GM12878 (cell line): Measurements from ENCODE around the gene TMEM63C. TPM values are rescaled to one million over a fixed set of nuclear protein-coding genes. Genes with fewer than 3 reads are reported as not detected.

Source experiments
- ATAC-seq: fragments of 200-7000 bp; cut with Tn5 transposase; 3 replicates; pipeline ENCODE4 v1.9.1; 2020; ENCODE audit warnings: mild to moderate bottlenecking, moderate library complexity
- BruUV-seq: library from RNA; stranded (reverse); fragments of 400-500 nt; replicated peaks from 2 replicates; lab custom pipeline; 2021; lab: Mats Ljungman, UMichigan
- CTCF ChIA-PET: fragments of 300-600 bp; sonication (Branson Sonifier 250); formaldehyde crosslinking; extraction: SDS; loops from one replicate; lab custom pipeline; 2021; ENCODE audit warnings: inconsistent platforms; lab: Yijun Ruan, JAX
- POLR2A ChIA-PET: fragments of 350-600 bp; formaldehyde crosslinking; extraction: SDS; loops from one replicate; lab custom pipeline; 2021; ENCODE audit warnings: inconsistent platforms; lab: Charles Lee
- RAD21 ChIA-PET: fragments of 300-600 bp; sonication (Branson Sonifier 250); formaldehyde crosslinking; loops from one replicate; lab custom pipeline; 2023; ENCODE audit warnings: antibody characterized with exemption; ENCODE audit not compliant: unreplicated experiment; lab: Charles Lee
- SMC1A ChIA-PET: fragments of 300-600 bp; sonication (Branson Sonifier 250); formaldehyde crosslinking; loops from one replicate; lab custom pipeline; 2023; ENCODE audit not compliant: unreplicated experiment, uncharacterized antibody; lab: Charles Lee
- DNase-seq: peaks from one replicate; pipeline ENCODE4 v3.0.0-alpha.2; 2011; ENCODE audit warnings: low read depth, low spot score
- FAIRE-seq: peaks from 3 replicates; lab custom pipeline; 2011; peaks lifted over from hg19 to GRCh38; lab: Jason Lieb, UNC
- H2AFZ ChIP-seq: 2 replicates; pipeline ENCODE4 v1.6.0; 2011; ENCODE audit warnings: low read depth, low read length, control low read depth; ENCODE audit not compliant: control insufficient read depth
- H3K27ac ChIP-seq: 2 replicates; pipeline ENCODE4 v1.5.1; 2011; ENCODE audit warnings: control low read depth; ENCODE audit not compliant: control insufficient read depth, insufficient read depth
- H3K27me3 ChIP-seq, 2 experiments: replicated peaks in 1 of 2; 2 replicates each; pipeline versions ENCODE4 v1.6.0 to v1.6.1; 2011; ENCODE audit warnings: low read length in 1 of 2; ENCODE audit not compliant: control insufficient read depth in 2 of 2, insufficient read depth in 2 of 2
- H3K36me3 ChIP-seq, 2 experiments: 2 replicates each; pipeline ENCODE4 v1.5.1; 2011; ENCODE audit warnings: low read length in 1 of 2; ENCODE audit not compliant: control insufficient read depth in 2 of 2, insufficient read depth in 2 of 2
- H3K4me1 ChIP-seq: 2 replicates; pipeline ENCODE4 v1.6.1; 2011; ENCODE audit warnings: mild to moderate bottlenecking, low read length, moderate library complexity, mixed read lengths; ENCODE audit not compliant: control insufficient read depth, insufficient read depth
- H3K4me2 ChIP-seq: 2 replicates; pipeline ENCODE4 v1.6.0; 2011; ENCODE audit warnings: control low read depth; ENCODE audit not compliant: control insufficient read depth, insufficient read depth
- H3K4me3 ChIP-seq: fragments of 200-600 bp; sonication (generic); 2 replicates; pipeline ENCODE4 v1.5.1; 2016
- H3K79me2 ChIP-seq: 2 replicates; pipeline ENCODE4 v1.6.0; 2011; ENCODE audit warnings: low read length; ENCODE audit not compliant: control insufficient read depth, insufficient read depth
- H3K9ac ChIP-seq: 2 replicates; pipeline ENCODE4 v1.8.0; 2011; ENCODE audit warnings: low read length, control low read depth, mixed read lengths; ENCODE audit not compliant: control insufficient read depth, insufficient read depth
- H3K9me3 ChIP-seq: replicated peaks from 3 replicates; pipeline ENCODE4 v1.5.1; 2011; ENCODE audit warnings: mild to moderate bottlenecking, low read length; ENCODE audit not compliant: control insufficient read depth, insufficient read depth
- H4K20me1 ChIP-seq: 2 replicates; pipeline ENCODE4 v1.6.0; 2011; ENCODE audit not compliant: control insufficient read depth, insufficient read depth
- ATF7 ChIP-seq: fragments of 450-650 bp; IDR thresholded peaks from 2 replicates; pipeline ENCODE4 v1.6.1; 2016; ENCODE audit warnings: low read depth, mild to moderate bottlenecking
- EP300 ChIP-seq, 2 experiments: fragments of 150-350 bp in 1 of 2; IDR thresholded peaks; 2 replicates each; pipeline ENCODE4 v1.6.1; 2011 to 2012; ENCODE audit warnings: low read depth in 2 of 2, low read length in 2 of 2, borderline replicate concordance in 1 of 2, improper control_type of control experiment in 1 of 2, inconsistent platforms in 1 of 2; ENCODE audit not compliant: control insufficient read depth in 1 of 2
- EZH2 ChIP-seq: IDR thresholded peaks from 2 replicates; pipeline ENCODE4 v1.6.1; 2012; ENCODE audit warnings: low read depth, mild to moderate bottlenecking, control low read depth, inconsistent platforms, low read length, borderline replicate concordance; ENCODE audit not compliant: control insufficient read depth
- FOXM1 ChIP-seq: IDR thresholded peaks from 2 replicates; pipeline ENCODE4 v1.6.1; 2012; ENCODE audit warnings: low read depth, mild to moderate bottlenecking, inconsistent platforms, low read length, moderate library complexity
- NR2F1 ChIP-seq: fragments of 450-650 bp; conservative IDR thresholded peaks from 2 replicates; pipeline ENCODE4 v1.6.1; 2017; ENCODE audit warnings: mild to moderate bottlenecking
- PKNOX1 ChIP-seq: fragments of 450-650 bp; IDR thresholded peaks from 2 replicates; pipeline ENCODE4 v1.6.1; 2016; ENCODE audit warnings: mild to moderate bottlenecking
- WGBS: methylation state at CpG from one replicate; pipeline ENCODE4 v1.1.6; 2016; ENCODE audit warnings: low lambda C conversion rate; ENCODE audit not compliant: insufficient replicate concordance, insufficient coverage; ENCODE audit errors: missing lambda C conversion rate; 5-methylcytosine and 5-hydroxymethylcytosine counted together
- in situ Hi-C: fragments of 300-500 bp; cut with MboI; formaldehyde crosslinking; loops from 9 replicates; pipeline ENCODE4 v1.14.3; 2018; ENCODE audit warnings: mixed read lengths
- intact Hi-C: fragments of 100-400 bp; cut with micrococcal nuclease; formaldehyde crosslinking; loops from one replicate; pipeline ENCODE4 v1.14.2; 2022; ENCODE audit not compliant: unreplicated experiment
- polyA plus RNA-seq, 11 experiments: library from polyadenylated mRNA; depleted of rRNA in 4 of 11; unstranded in 6 of 11; stranded (reverse) in 5 of 11; fragments of >200 nt; fragmentation: Nextera tagmentation in 4 of 11; fragmentation: Illumina TruSeq in 1 of 11; extraction: Ambion mirVana in 4 of 11; extraction: Trizol in 1 of 11; gene quantifications; 1 replicate in 1 of 11; 2 replicates in 10 of 11; pipeline versions ENCODE4 v1.2.1 to v1.2.3, GENCODE V29; 2011 to 2016; ENCODE audit warnings: inconsistent platforms in 2 of 11, missing spikeins in 2 of 11, low read depth in 1 of 11
- total RNA-seq, 4 experiments: library from RNA; depleted of rRNA in 3 of 4; stranded (reverse); fragments of >200 nt in 3 of 4; fragmentation: Illumina TruSeq in 1 of 4; extraction: Trizol in 1 of 4; gene quantifications; 2 replicates each; pipeline versions ENCODE4 v1.2.1 to v1.2.3, GENCODE V29; 2013 to 2021
- TF ChIP-seq, protein P1 (sequence below): IDR thresholded peaks from 2 replicates; pipeline ENCODE4 v1.6.1; 2012; ENCODE audit warnings: low read length, inconsistent platforms

TMEM63C gene
- total and polyA plus RNA-seq, 10 of the 15 experiments (the other 5 are each of a cell fraction or from before 2014, with no cell fraction given): 0.06 to 1.3 (median 0.39) TPM; not detected in 4

- TF ChIP-seq FOXM1: no peak
Measured at GRCh38 chr14:77198561-77198960, 17.0 kb downstream of the TMEM63C start (continued).

DNA sequence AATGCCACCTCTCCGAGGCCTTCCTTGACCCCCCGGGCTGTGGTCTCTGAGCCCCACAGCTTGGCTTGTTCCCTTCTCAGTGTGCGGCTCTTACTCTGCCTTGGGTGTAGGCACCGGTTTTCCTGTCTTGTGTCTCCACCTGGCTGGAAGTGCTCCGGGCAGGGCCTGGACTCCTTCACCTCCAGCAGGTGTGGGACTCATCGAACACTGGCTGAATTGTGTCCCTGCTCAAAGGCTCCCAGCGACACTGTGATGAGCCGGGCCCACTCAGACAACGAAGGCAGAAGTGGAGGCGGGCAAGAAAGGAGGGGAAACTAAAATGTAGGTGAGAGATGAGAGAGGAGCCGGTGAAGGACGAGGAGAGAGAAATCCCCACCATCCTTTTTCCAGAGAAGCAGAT, 18.0 kb downstream of the TMEM63C start:
- no peaks in the 10 kb centered on the region for H4K20me1 ChIP-seq
- H3K4me3 ChIP-seq: no peak overlapping the region
- no peaks in the 10 kb centered on the region for H3K9me3 ChIP-seq
- intact Hi-C loops: no loop called here
- no peak overlapping the region for H3K27ac ChIP-seq
- no TSS peak for BruUV-seq
- no peaks in the 10 kb centered on the region for H3K4me1 ChIP-seq
- H3K36me3 ChIP-seq: no peaks in the 10 kb centered on the region
- SMC1A ChIA-PET: no interaction called here
- H3K9ac ChIP-seq: no peak overlapping the region
- CTCF ChIA-PET: interaction anchor here (1.7 to 2.2 kb wide), 2 partner anchors 14 to 15 kb away, joined by 4 to 7 read pairs; no protein-coding TSS in a partner anchor
- 26% methylated on average over 12 of the region's 12 CpGs for WGBS
- DNase-seq (no peak), ATAC-seq (no peak), FAIRE-seq (no peak)
- no peaks in the 10 kb centered on the region for H3K79me2 ChIP-seq
- TF ChIP-seq ATF7 (no peak), PKNOX1 (no peak), EZH2 (no peak), EP300 (IDR thresholded peaks at IDR 0.05; ENCODE audit: borderline replicate concordance in 1 of 2, control insufficient read depth in 1 of 2, low read depth in 2 of 2, low read length in 2 of 2) (no peak), NR2F1 (no peak)
- TF ChIP-seq, protein P1, sequence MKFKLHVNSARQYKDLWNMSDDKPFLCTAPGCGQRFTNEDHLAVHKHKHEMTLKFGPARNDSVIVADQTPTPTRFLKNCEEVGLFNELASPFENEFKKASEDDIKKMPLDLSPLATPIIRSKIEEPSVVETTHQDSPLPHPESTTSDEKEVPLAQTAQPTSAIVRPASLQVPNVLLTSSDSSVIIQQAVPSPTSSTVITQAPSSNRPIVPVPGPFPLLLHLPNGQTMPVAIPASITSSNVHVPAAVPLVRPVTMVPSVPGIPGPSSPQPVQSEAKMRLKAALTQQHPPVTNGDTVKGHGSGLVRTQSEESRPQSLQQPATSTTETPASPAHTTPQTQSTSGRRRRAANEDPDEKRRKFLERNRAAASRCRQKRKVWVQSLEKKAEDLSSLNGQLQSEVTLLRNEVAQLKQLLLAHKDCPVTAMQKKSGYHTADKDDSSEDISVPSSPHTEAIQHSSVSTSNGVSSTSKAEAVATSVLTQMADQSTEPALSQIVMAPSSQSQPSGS: no peak
- in situ Hi-C loops: no loop called here
- H3K4me2 ChIP-seq: no peak overlapping the region
- POLR2A ChIA-PET: no interaction called here
- peaks cover 0 to 10% of the 10 kb centered on the region in 2 experiments; a peak in 2 of 4 replicates for H3K27me3 ChIP-seq
- no peak overlapping the region for H2AFZ ChIP-seq
- RAD21 ChIA-PET: no interaction called here
